Measurements from ENCODE around the gene ALPG.
"Not testable (repeated sequence)": the region's sequence is repeated elsewhere in the genome, so short reads cannot be mapped to it uniquely, and the experiment has no call there.

ALPG gene

GRCh38 chr2:232406556-232407310, at the start of gene ALPG:
ALPG (plus strand) TSS chr2:232406844; CDS start chr2:232406895, 51 bp downstream.
- DNase-seq = no peak

GRCh38 chr2:232361646-232362045, 45.0 kb upstream of the ALPG start:
- no peak for DNase-seq

GRCh38 chr2:232362174-232362900, 44.3 kb upstream of the ALPG start:
- no peak for DNase-seq

- not testable (repeated sequence) for DNase-seq
These were observed 43.4 kb upstream of the ALPG start for GRCh38 chr2:232363064-232363783.

- DNase-seq = no peak
These were observed 42.6 kb upstream of the ALPG start for GRCh38 chr2:232363784-232364615.

GRCh38 chr2:232364806-232365594, 41.6 kb upstream of the ALPG start:
- not testable (repeated sequence) for DNase-seq

GRCh38 chr2:232365621-232366321, 40.9 kb upstream of the ALPG start:
- no peak for DNase-seq

- DNase-seq = not testable (repeated sequence)
These were observed 40.2 kb upstream of the ALPG start for GRCh38 chr2:232366461-232366860.

- DNase-seq = no peak
These were observed 39.6 kb upstream of the ALPG start for GRCh38 chr2:232367016-232367415.

GRCh38 chr2:232367591-232368233, 38.9 kb upstream of the ALPG start:
- no peak for DNase-seq

GRCh38 chr2:232368311-232368731, 38.3 kb upstream of the ALPG start:
- DNase-seq = no peak

- DNase-seq = no peak
These were observed 37.3 kb upstream of the ALPG start for GRCh38 chr2:232369126-232369951.

- DNase-seq = not testable (repeated sequence)
These were observed 36.6 kb upstream of the ALPG start for GRCh38 chr2:232370007-232370406.

GRCh38 chr2:232372231-232373208, 34.1 kb upstream of the ALPG start:
- no peak for DNase-seq

- no peak for DNase-seq
These were observed 32.3 kb upstream of the ALPG start for GRCh38 chr2:232374356-232374755.

- no peak for DNase-seq
These were observed 31.5 kb upstream of the ALPG start for GRCh38 chr2:232375164-232375563.

- no peak for DNase-seq
These were observed 30.4 kb upstream of the ALPG start for GRCh38 chr2:232376260-232376659.

- DNase-seq = no peak
These were observed 29.9 kb upstream of the ALPG start for GRCh38 chr2:232376713-232377112.

Data from activated CD4-positive, alpha-beta T cell treated with anti-CD3 and anti-CD28 coated beads, Interleukin-2, amount 50 U/mL, for 4 hours (primary cell).